ENCODE results near the gene SUPT6H. TPM values are rescaled to one million over a fixed set of nuclear protein-coding genes. Genes with fewer than 3 reads are reported as not detected.
A peak's percentile ranks its signal among the peaks of the same experiment; 100 is the strongest.

Gene SUPT6H
- total RNA-seq, 1 donor = 46.8 TPM

DNA sequence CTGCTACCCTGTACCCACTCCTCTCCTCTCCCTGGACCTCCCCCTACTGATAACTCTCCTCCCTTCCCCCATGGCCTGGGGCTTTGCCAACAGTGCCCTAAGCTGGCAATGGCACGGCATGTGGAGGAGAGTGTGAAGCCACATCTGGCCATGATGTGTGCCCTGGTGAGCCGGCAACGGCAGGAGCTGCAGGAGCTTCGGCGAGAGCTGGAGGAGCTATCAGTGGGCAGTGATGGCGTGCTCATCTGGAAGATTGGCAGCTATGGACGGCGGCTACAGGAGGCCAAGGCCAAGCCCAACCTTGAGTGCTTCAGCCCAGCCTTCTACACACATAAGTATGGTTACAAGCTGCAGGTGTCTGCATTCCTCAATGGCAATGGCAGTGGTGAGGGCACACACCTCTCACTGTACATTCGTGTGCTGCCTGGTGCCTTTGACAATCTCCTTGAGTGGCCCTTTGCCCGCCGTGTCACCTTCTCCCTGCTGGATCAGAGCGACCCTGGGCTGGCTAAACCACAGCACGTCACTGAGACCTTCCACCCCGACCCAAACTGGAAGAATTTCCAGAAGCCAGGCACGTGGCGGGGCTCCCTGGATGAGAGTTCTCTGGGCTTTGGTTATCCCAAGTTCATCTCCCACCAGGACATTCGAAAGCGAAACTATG is 87.0 kb downstream of the SUPT6H start:
- DNase-seq (ENCODE audit: low read depth) = no peak
- no peak for TF ChIP-seq CTCF (IDR thresholded peaks at IDR 0.05; ENCODE audit: insufficient read depth, low read length)
- no peak overlapping the region for H3K4me3 ChIP-seq (ENCODE audit: low read depth, low read length)

DNA sequence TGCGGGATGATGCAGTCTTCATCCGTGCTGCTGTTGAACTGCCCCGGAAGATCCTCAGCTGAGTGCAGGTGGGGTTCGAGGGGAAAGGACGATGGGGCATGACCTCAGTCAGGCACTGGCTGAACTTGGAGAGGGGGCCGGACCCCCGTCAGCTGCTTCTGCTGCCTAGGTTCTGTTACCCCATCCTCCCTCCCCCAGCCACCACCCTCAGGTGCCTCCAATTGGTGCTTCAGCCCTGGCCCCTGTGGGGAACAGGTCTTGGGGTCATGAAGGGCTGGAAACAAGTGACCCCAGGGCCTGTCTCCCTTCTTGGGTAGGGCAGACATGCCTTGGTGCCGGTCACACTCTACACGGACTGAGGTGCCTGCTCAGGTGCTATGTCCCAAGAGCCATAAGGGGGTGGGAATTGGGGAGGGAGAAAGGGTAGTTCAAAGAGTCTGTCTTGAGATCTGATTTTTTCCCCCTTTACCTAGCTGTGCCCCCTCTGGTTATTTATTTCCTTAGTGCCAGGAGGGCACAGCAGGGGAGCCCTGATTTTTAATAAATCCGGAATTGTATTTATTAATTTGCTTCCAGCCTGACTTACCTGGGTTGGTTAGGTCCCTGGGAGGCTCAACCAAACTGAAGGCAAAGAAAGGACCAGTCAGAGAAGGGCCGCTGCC is 87.6 kb downstream of the SUPT6H start:
- TF ChIP-seq CTCF (IDR thresholded peaks at IDR 0.05; ENCODE audit: insufficient read depth, low read length) = no peak
- DNase-seq (ENCODE audit: low read depth) = no peak
- no peak overlapping the region for H3K4me3 ChIP-seq (ENCODE audit: low read depth, low read length)

DNA sequence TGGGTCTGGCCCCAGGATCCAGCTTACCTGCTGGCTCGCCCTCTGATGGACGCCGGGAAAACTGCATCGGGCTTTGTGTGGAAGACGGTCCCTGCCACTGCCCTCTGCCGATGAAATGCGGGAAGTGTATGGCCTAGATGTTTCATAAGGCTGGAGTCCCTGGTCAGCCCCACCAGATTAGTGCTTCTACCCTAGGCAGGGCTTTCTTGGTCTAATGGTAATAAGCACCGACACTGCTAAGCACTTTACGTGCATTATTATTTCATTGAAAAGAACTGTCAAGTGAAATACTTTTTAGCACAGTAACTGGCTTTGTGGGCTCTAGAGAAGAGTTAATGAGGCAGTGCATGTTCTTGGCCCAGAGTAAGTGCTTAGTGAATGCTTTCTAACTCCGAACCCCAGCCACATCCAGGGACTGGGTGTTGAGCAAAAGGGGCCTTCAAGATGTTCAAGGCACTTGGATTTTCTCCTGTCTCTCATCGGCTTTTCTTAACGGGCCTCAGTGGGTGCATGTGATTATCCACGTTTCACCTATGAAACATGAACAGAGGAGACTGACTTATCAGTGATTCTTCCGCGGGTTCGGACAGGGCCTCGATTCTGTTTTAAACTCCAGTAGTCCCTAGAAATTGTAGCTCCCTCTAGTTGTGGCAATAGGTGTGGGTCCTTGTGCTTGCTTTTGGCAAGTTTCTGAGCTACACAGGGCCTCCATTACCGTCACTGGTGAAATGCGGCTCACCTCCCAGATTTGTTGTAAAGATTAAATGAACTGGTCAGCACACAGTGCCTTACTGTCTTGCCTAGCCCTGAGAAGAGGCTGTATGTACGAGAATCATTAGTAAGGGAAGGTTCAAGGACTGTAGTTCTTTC is 88.4 kb downstream of the SUPT6H start:
- peak; percentile 93 for DNase-seq (ENCODE audit: low read depth)
- TF ChIP-seq CTCF (IDR thresholded peaks at IDR 0.05; ENCODE audit: insufficient read depth, low read length) = peak; percentile 100
- H3K4me3 ChIP-seq (ENCODE audit: low read depth, low read length) = no peak overlapping the region

- no peak overlapping the region for H3K4me3 ChIP-seq (ENCODE audit: low read depth, low read length)
- no peak for TF ChIP-seq CTCF (IDR thresholded peaks at IDR 0.05; ENCODE audit: insufficient read depth, low read length)
- no peak for DNase-seq (ENCODE audit: low read depth)
Observed at GRCh38 chr17:28751600-28752366, 89.8 kb downstream of the SUPT6H start.

Small RNA genes lying within 50 kb of the gene (small RNA-seq; reads per million reads assigned to genes)
- not detected for gene SNORD42A
- gene SNORD42B = 0.19 reads per million
- gene SNORD4A = not detected
- not detected for gene SNORD4B

Other genes starting within 250 kb of the SUPT6H start
- not detected in 2 replicates for gene SLC13A2, start 188.6 kb upstream of the SUPT6H start, total RNA-seq (ENCODE audit: low replicate concordance)
- not detected in 2 replicates for gene FOXN1, start 155.9 kb upstream of the SUPT6H start, total RNA-seq (ENCODE audit: low replicate concordance)
- 12.2 and 18.2 TPM in 2 replicates for gene UNC119, start 109.6 kb upstream of the SUPT6H start, total RNA-seq (ENCODE audit: low replicate concordance)
- 15.8 and 26.9 TPM in 2 replicates for gene PIGS, start 90.7 kb upstream of the SUPT6H start, total RNA-seq (ENCODE audit: low replicate concordance)
- 17.6 and 36.3 TPM in 2 replicates for gene ALDOC, start 85.3 kb upstream of the SUPT6H start, total RNA-seq (ENCODE audit: low replicate concordance)
- gene SPAG5, start 63.2 kb upstream of the SUPT6H start, total RNA-seq (ENCODE audit: low replicate concordance) = 7.4 and 31.8 TPM in 2 replicates
- gene RSKR, start 48.0 kb upstream of the SUPT6H start, total RNA-seq (ENCODE audit: low replicate concordance) = 4.3 TPM in 1 of 2 replicates, not detected in the other
- 99.3 and 200 TPM in 2 replicates for gene BLTP2, start 17.0 kb upstream of the SUPT6H start, total RNA-seq (ENCODE audit: low replicate concordance)
- 32.5 and 36.9 TPM in 2 replicates for gene SDF2, start 299 bp upstream of the SUPT6H start, total RNA-seq (ENCODE audit: low replicate concordance)
- 0.49 and 1.5 TPM in 2 replicates for gene PROCA1, start 49.7 kb downstream of the SUPT6H start, total RNA-seq (ENCODE audit: low replicate concordance)
- 154 and 412 TPM in 2 replicates for gene RAB34, start 55.7 kb downstream of the SUPT6H start, total RNA-seq (ENCODE audit: low replicate concordance)
- gene RPL23A, start 57.8 kb downstream of the SUPT6H start, total RNA-seq (ENCODE audit: low replicate concordance) = 322 and 1,093 TPM in 2 replicates
- gene TLCD1, start 64.0 kb downstream of the SUPT6H start, total RNA-seq (ENCODE audit: low replicate concordance) = 7.8 TPM in 1 of 2 replicates, not detected in the other
- 4.9 and 6.8 TPM in 2 replicates for gene NEK8, start 66.6 kb downstream of the SUPT6H start, total RNA-seq (ENCODE audit: low replicate concordance)
- gene TRAF4, start 81.8 kb downstream of the SUPT6H start, total RNA-seq (ENCODE audit: low replicate concordance) = 8.1 and 21.3 TPM in 2 replicates
- gene FAM222B, start 180.6 kb downstream of the SUPT6H start, total RNA-seq (ENCODE audit: low replicate concordance) = 1.6 and 7.0 TPM in 2 replicates
- gene ERAL1, start 192.8 kb downstream of the SUPT6H start, total RNA-seq (ENCODE audit: low replicate concordance) = 16.3 and 38.1 TPM in 2 replicates
- 13.0 and 39.9 TPM in 2 replicates for gene FLOT2, start 235.5 kb downstream of the SUPT6H start, total RNA-seq (ENCODE audit: low replicate concordance)
- gene DHRS13, start 240.9 kb downstream of the SUPT6H start, total RNA-seq (ENCODE audit: low replicate concordance) = 5.6 and 8.3 TPM in 2 replicates

All from fibroblast of the aortic adventitia (primary cell).